HG03469 (cell line): ENCODE results near the gene SMIM13.

Source experiments
- ATAC-seq: cut with Tn5 transposase; IDR thresholded peaks from one replicate; pipeline ENCODE4 v1.9.1; 2021; ENCODE audit warnings: mild to moderate bottlenecking, moderate library complexity, moderate number of reproducible peaks; ENCODE audit not compliant: unreplicated experiment

The SMIM13 gene

DNA sequence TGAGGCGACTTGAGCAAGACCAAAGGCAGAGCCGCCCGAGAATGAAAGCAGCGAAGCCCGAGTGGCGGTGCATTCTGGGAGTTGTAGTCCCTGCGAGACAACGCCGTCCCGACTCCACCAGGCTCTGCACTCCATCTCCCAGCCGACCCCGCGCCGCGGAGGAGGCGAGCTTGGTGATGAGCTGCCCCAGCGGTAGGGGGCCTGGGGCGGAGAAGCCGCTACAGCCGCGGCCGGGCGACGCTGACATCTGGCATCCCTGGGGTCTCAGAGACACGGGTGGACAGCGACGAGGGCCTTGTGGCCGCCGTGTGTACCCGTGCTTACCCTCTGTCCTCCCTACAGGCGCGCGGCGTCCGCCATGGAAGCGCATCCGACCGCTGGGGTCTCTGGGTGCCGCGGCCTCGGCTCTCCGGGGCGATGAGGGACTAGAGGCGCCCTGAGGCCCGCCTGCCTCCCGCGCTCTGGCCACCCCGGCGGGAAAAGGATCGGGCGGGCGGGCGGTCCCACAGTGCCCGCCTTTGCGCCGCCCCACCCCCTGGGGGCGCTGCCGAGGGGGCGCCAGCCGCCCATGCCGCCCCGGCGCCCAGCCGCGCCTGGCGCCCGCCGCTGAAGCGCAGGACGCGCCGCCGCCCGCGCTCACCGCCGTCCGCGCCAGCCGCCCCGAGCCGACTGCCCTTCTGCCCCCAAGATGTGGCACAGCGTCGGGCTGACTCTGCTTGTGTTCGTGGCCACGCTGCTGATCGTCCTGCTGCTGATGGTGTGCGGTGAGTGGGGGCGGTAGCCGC lies at the start of gene SMIM13:
SMIM13 (plus strand) TSS at position 209 of the 785 bp plus-strand sequence; CDS start at position 689, 480 bp downstream.
- peak; percentile 81 for ATAC-seq

GRCh38 chr6:11043961-11044711 lies 49.5 kb upstream of the SMIM13 start, which contains the start of gene ELOVL2:
Gene ELOVL2, minus strand, starts transcription at chr6:11044305. Its CDS starts 75 bp downstream, at chr6:11044230.
- ATAC-seq = no peak

DNA sequence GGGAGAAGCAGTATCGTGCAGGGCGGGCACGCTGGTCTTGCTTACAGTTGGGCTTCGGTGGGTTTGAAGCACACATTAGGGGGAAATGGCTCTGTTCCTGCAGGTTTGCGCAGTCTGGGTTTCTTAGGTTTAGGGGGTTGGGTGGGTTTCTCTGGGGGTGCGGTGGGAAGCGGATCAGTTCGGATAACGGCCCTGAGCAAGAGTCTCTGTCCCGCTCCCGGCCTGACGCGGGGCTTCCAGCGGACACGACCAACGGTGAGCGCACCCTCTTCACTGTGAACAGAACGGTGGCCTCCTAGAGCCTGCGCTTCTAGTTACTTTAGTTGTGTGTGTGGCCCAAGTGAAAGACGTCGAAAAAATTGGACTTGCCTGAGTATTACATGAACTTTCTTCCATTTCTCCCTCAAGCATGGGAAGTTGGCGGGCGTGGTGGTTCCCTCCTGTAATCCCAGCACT lies 48.9 kb upstream of the SMIM13 start:
- ATAC-seq = no peak

DNA sequence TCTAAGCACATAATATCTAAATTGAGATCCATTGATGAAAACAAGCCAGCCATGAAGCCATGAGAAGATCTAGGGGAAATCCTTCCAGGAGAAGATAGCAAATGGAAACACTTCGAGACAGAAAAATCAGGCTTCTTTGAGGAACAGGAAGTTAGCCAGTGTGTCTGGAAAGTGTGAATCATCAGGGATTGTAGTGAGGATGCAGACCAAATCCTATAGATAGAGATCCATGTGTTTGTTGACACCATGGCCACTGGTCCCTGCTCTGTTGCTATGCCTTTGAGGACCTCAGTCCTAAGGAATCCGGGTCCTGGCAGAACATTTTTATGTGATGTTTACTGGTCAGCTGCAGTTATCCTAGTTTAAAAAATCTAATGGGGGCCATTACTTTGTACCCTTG lies 42.9 kb upstream of the SMIM13 start:
- ATAC-seq = no peak

GRCh38 chr6:11053307-11053706 lies 40.3 kb upstream of the SMIM13 start:
- no peak for ATAC-seq

DNA sequence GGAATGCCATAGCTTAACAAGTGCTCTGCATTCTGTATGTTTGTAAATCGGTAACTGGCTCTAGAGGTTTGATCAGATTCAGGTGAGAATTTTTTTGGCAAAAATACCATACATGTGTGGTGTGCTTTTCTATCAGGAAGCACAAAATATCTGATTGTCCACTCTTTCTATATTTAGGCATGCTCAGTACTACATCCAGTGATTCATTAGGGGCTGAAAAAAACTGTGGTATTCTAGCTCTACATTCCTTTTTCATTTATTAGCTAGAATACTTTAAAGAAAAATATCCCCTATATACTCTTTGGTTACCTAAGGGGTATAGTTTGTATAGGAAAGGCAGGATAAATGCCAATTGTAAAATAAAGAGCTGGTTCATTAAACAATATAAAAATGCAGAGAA lies 38.9 kb upstream of the SMIM13 start:
- no peak for ATAC-seq

DNA sequence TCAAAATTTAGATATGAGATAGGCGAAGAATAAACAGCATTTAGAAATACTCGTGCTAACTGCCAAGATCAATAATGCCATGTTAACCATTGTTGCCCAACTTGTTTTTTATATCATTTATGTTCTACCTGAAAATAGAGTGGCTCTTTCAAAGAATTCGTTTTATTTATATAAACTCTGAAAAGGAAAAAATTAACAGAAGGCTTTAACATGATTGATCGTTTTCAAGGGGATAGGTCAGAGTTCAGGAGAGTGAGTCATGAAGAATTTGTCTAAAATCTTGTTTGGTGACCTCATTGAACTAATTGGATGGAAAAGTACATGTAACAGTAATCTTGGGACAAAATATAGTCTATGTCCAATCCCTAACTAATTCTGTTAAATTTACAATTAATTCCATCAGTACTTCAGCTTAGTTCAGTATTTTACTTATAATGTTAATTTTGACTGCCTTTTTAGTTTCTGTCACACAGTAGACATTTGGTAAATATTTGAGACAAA lies 38.5 kb upstream of the SMIM13 start:
- no peak for ATAC-seq

DNA sequence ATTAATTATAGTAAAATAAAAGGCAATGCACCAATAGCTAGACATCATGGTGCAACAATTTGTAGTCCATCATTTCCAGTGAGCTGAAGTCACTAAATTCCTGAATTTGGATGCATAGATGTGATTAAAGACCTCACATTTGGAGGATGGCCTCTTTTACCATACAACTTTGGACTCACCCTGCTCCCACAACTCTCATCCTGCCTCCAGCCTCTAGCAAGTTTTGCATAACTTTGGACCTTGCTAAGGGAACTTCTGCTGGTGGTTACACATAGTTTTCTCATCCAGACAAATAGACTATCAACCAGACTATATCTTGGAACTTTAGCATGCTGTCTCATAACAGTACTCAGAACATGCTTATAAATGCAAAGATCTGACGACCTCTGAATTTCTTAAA lies 36.8 kb upstream of the SMIM13 start:
- ATAC-seq = no peak

DNA sequence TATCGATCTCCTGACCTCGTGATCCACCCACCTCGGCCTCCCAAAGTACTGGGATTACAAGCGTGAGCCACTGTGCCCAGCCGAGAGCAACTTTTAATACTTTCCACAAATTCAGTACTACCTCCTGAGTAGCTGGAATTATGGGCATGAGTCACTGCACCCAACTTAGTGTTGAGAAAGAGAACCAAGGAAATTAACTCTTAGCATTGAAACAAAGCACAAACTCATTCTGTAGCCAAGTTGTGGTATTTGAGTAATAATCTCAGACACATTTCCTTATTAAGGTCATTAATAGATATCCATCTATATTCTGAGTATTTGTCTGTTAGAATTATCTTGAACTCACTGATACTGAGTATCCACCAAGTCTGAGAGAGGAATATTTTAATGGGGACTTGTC lies 35.2 kb upstream of the SMIM13 start:
- no peak for ATAC-seq

GRCh38 chr6:11062083-11062482 lies 31.6 kb upstream of the SMIM13 start:
- no peak for ATAC-seq

- no peak for ATAC-seq
Measured at GRCh38 chr6:11062715-11063114, 30.9 kb upstream of the SMIM13 start.

GRCh38 chr6:11064836-11065235 lies 28.8 kb upstream of the SMIM13 start:
- ATAC-seq = no peak

DNA sequence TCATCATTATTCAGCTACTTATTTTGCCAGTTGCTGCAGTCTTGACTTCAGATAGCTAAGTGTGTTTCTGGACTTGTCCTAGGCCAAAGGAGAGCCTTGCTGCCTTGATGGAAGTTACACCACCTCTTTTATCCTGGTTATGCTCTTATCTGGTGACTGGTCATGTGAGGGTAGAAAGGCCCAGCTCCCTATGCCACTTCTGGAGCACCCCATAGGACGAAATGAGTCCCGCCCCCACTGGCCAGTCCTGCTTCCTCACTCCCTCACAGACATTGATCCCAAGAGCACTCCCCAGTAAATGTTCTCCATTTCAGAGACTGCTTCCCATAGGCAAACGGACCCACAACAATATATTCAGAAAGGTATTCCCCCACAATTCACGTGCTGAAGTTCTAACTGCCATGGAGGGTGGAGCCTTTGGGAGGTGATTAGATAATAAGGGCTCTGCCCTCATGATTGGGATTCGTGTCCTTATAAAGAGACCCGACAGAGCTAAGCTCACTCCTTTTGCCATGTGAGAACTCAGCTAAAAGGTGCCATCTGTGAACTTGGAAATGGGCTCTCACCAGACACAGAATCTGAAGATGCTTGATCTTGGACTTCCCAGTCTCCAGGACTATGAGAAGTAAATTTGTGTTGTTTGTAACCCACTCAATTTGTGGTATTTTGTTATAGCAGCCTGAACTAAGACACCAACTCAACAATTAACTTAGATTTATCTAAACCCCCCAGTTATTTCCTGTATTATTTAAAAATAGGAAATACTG lies 28.0 kb upstream of the SMIM13 start:
- no peak for ATAC-seq

- no peak for ATAC-seq
Measured at GRCh38 chr6:11066505-11067347, 26.9 kb upstream of the SMIM13 start.

- no peak for ATAC-seq
Measured at GRCh38 chr6:11067348-11067747, 26.3 kb upstream of the SMIM13 start.

- no peak for ATAC-seq
Measured at GRCh38 chr6:11069760-11070159, 23.9 kb upstream of the SMIM13 start.

DNA sequence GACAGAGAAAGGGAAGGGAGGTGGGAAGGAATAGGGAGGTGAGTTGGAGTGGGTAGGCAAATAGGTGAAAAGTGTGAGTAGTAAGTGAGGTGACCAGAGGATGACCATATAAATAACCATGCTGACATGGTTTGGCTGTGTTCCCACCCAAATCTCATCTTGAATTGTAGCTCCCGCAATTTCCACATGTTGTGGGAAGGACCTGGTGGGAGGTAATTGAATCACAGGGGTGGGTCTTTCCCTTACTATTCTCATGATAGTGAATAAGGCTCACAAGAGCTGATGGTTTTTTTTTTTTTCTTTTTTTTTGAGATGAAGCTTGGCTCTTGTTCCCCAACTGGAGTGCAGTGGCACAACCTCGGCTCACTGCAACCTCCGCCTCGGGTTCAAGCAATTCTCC lies 21.5 kb upstream of the SMIM13 start:
- ATAC-seq = no peak

GRCh38 chr6:11076540-11076939 lies 17.1 kb upstream of the SMIM13 start:
- ATAC-seq = no peak

- no peak for ATAC-seq
Measured at GRCh38 chr6:11078266-11078665, 15.4 kb upstream of the SMIM13 start.

DNA sequence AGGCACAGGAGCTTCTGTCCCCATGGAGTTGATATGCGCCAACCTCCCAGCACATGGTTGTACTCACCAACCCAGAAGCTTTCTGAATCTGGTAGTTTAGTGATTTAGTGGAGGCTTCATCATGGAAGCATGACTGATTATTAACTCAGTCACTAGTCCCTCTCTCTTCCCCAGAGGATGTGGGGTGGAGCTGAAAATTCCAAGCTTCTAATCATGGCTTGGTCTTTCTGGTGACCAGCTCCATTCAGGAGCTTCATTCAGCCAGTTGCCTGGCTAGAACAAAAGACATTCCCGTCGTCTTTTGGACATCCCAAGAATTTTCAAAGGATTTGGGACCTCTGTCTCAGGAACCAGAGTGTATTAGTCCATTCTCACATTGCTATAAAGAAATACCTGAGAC lies 13.3 kb upstream of the SMIM13 start:
- ATAC-seq = no peak
